Stimulated activated CD4-positive, alpha-beta T cell treated with anti-CD3 and anti-CD28 coated beads, TNF-alpha, amount 100 ng/mL, for 4 hours (primary cell): ENCODE measurements around the gene STXBP5.

Experiments used
- DNase-seq, 3 experiments: peaks; one replicate each; pipeline ENCODE4 v3.0.0-alpha.2; 2020; ENCODE audit warnings: low read depth in 3 of 3

STXBP5 gene

GRCh38 chr6:147297663-147298316 lies 93.6 kb downstream of the STXBP5 start:
- no peak for DNase-seq

GRCh38 chr6:147298461-147298860 lies 94.2 kb downstream of the STXBP5 start:
- DNase-seq: no peak

- DNase-seq: no peak
Measured at GRCh38 chr6:147299035-147299434, 94.8 kb downstream of the STXBP5 start.

- DNase-seq: no peak
Measured at GRCh38 chr6:147301070-147301469, 96.9 kb downstream of the STXBP5 start.

- no peak for DNase-seq
Measured at GRCh38 chr6:147304016-147304415, 99.8 kb downstream of the STXBP5 start.

- no peak for DNase-seq
Measured at GRCh38 chr6:147310521-147310920, 106.3 kb downstream of the STXBP5 start.

GRCh38 chr6:147311218-147311617 lies 107.0 kb downstream of the STXBP5 start:
- DNase-seq: no peak

GRCh38 chr6:147321260-147321659 lies 117.0 kb downstream of the STXBP5 start:
- no peak for DNase-seq

- no peak for DNase-seq
Measured at GRCh38 chr6:147322299-147323162, 118.3 kb downstream of the STXBP5 start.

- DNase-seq: no peak
Measured at GRCh38 chr6:147325557-147325956, 121.3 kb downstream of the STXBP5 start.

- no peak for DNase-seq
Measured at GRCh38 chr6:147331401-147331800, 127.2 kb downstream of the STXBP5 start.

- DNase-seq: no peak
Measured at GRCh38 chr6:147337921-147338320, 133.7 kb downstream of the STXBP5 start.

- DNase-seq: no peak
Measured at GRCh38 chr6:147341486-147341885, 137.3 kb downstream of the STXBP5 start.

- DNase-seq: no peak
Measured at GRCh38 chr6:147345902-147346301, 141.7 kb downstream of the STXBP5 start.

GRCh38 chr6:147347179-147347881 lies 143.1 kb downstream of the STXBP5 start:
- DNase-seq: no peak

GRCh38 chr6:147347882-147348575 lies 143.8 kb downstream of the STXBP5 start:
- no peak for DNase-seq

GRCh38 chr6:147361311-147361981 lies 157.2 kb downstream of the STXBP5 start:
- no peak for DNase-seq

GRCh38 chr6:147366290-147366689 lies 162.1 kb downstream of the STXBP5 start:
- no peak for DNase-seq

- no peak for DNase-seq
Measured at GRCh38 chr6:147371325-147371724, 167.1 kb downstream of the STXBP5 start.

- no peak for DNase-seq
Measured at GRCh38 chr6:147372806-147373205, 168.6 kb downstream of the STXBP5 start.

- no peak for DNase-seq
Measured at GRCh38 chr6:147378819-147379218, 174.6 kb downstream of the STXBP5 start.
